Peyer's patch (tissue), 4 donors: ENCODE measurements around the gene IER3. TPM values are rescaled to one million over a fixed set of nuclear protein-coding genes. Genes with fewer than 3 reads are reported as not detected.

ENCODE experiments used
- DNase-seq, 3 donors: peaks; one replicate each; pipeline ENCODE4 v3.0.0-alpha.2; 2017 to 2019
- H3K27ac ChIP-seq, 4 donors: fragments of 200-600 bp; sonication (generic); one replicate each; pipeline ENCODE4 v1.5.1; 2016 to 2019
- H3K27me3 ChIP-seq, 2 donors: fragments of 200-600 bp; sonication (generic); one replicate each; pipeline ENCODE4 v1.5.1; 2019
- H3K36me3 ChIP-seq, 3 donors: fragments of 200-600 bp; sonication (generic); one replicate each; pipeline ENCODE4 v1.5.1; 2016 to 2019
- H3K4me1 ChIP-seq, 4 donors: fragments of 200-600 bp; sonication (generic); one replicate each; pipeline ENCODE4 v1.5.1; 2016 to 2019
- H3K4me3 ChIP-seq, 4 donors: fragments of 200-600 bp; sonication (generic); 1 replicate in 3 of 4; 2 replicates in 1 of 4; pipeline ENCODE4 v1.5.1; 2016 to 2019; ENCODE audit warnings: mild to moderate bottlenecking in 1 of 4
- H3K9me3 ChIP-seq, 4 donors: fragments of 200-600 bp; sonication (generic); one replicate each; pipeline ENCODE4 v1.5.1; 2016 to 2019; ENCODE audit warnings: mild to moderate bottlenecking in 1 of 4
- CTCF ChIP-seq, 6 experiments: fragments of 450-650 bp in 4 of 6; fragments of 200-600 bp in 2 of 6; sonication (generic) in 1 of 6; IDR thresholded peaks; one replicate each; pipeline ENCODE4 v1.5.1; 2017 to 2019; ENCODE audit warnings: antibody characterized with exemption in 6 of 6, mild to moderate bottlenecking in 3 of 6, moderate library complexity in 1 of 6
- POLR2A ChIP-seq, 2 donors: fragments of 450-650 bp; IDR thresholded peaks; one replicate each; pipeline ENCODE4 v1.5.1; 2017; ENCODE audit warnings: antibody characterized with exemption in 2 of 2, mild to moderate bottlenecking in 2 of 2, moderate library complexity in 2 of 2
- small RNA-seq, 2 donors: library from RNA; depleted of rRNA; stranded (forward); fragments of <200 nt; gene quantifications; one replicate each; pipeline ENCODE3, GENCODE V24; 2016
- total RNA-seq, 4 donors: library from RNA; depleted of rRNA; stranded (reverse); fragments of >200 nt; gene quantifications; one replicate each; pipeline ENCODE4 v1.1.0, GENCODE V29; 2016

IER3 gene
- total RNA-seq, 4 donors from 2014 or later = 6.7 to 16.4 (median 13.2) TPM

- H3K27me3 ChIP-seq = no peaks in the 10 kb centered on the region
- no peak for DNase-seq
- H3K4me3 ChIP-seq = no peak overlapping the region
- no peak overlapping the region for H3K27ac ChIP-seq
- H3K36me3 ChIP-seq = no peaks in the 10 kb centered on the region
- no peaks in the 10 kb centered on the region for H3K9me3 ChIP-seq
- no peaks in the 10 kb centered on the region for H3K4me1 ChIP-seq
- no peak for TF ChIP-seq POLR2A (IDR thresholded peaks at IDR 0.05)
Measured at GRCh38 chr6:30703011-30703410, 41.3 kb downstream of the IER3 start.

- DNase-seq = no peak
- Histone ChIP-seq H3K36me3 (no peaks in the 10 kb centered on the region), H3K27ac (no peak overlapping the region), H3K27me3 (no peaks in the 10 kb centered on the region), H3K4me3 (no peak overlapping the region), H3K4me1 (no peaks in the 10 kb centered on the region), H3K9me3 (no peaks in the 10 kb centered on the region)
- TF ChIP-seq POLR2A (IDR thresholded peaks at IDR 0.05) (no peak), CTCF (IDR thresholded peaks at IDR 0.05) (no peak)
Measured at GRCh38 chr6:30700340-30700739, 44.0 kb downstream of the IER3 start.

GRCh38 chr6:30696432-30696831 is 47.9 kb downstream of the IER3 start:
- no peak for DNase-seq
- H3K27me3 ChIP-seq = no peaks in the 10 kb centered on the region
- TF ChIP-seq POLR2A (IDR thresholded peaks at IDR 0.05) = no peak
- TF ChIP-seq CTCF (IDR thresholded peaks at IDR 0.05) = no peak

More at GRCh38 chr6:30696432-30696831, 47.9 kb downstream of the IER3 start:
- Histone ChIP-seq H3K27ac (no peak overlapping the region), H3K4me1 (peaks cover 0 to 1% (median 0%) of the 10 kb centered on the region in 4 donors), H3K4me3 (no peak overlapping the region), H3K36me3 (no peaks in the 10 kb centered on the region), H3K9me3 (no peaks in the 10 kb centered on the region)

Small RNA genes within 50 kb of the gene (small RNA-seq; reads per million reads assigned to genes)
- 0 reads per million in 2 donors for gene RF00019
- 0 reads per million in 2 donors for gene RN7SL353P

Other genes starting within 250 kb of the IER3 start
- 10 to 100 TPM; 26.6 to 40.4 (median 33.8) TPM for gene GNL1, start 188.1 kb downstream of the IER3 start, total RNA-seq
- gene PRR3, start 187.3 kb downstream of the IER3 start, total RNA-seq = 1 to 10 TPM; 1.7 to 9.0 (median 4.8) TPM
- 100 to 1,000 TPM in 1 of 4 donors, 10 to 100 TPM in 3; 38.6 to 328 (median 45.2) TPM for gene ABCF1, start 173.1 kb downstream of the IER3 start, total RNA-seq
- gene PPP1R10, start 127.3 kb downstream of the IER3 start, total RNA-seq = 10 to 100 TPM; 47.6 to 74.0 (median 61.3) TPM
- gene MRPS18B, start 126.7 kb downstream of the IER3 start, total RNA-seq = 10 to 100 TPM; 35.3 to 59.8 (median 42.5) TPM
- 10 to 100 TPM in 2 of 4 donors, 1 to 10 TPM in 2; 8.2 to 25.2 (median 15.1) TPM for gene ATAT1, start 117.7 kb downstream of the IER3 start, total RNA-seq
- gene C6orf136, start 97.4 kb downstream of the IER3 start, total RNA-seq = 100 to 1,000 TPM in 2 of 4 donors, 10 to 100 TPM in 2; 35.5 to 111 (median 83.8) TPM
- gene DHX16, start 71.5 kb downstream of the IER3 start, total RNA-seq = 10 to 100 TPM; 39.6 to 68.1 (median 58.2) TPM
- 10 to 100 TPM in 2 of 4 donors, 1 to 10 TPM in 2; 4.7 to 52.8 (median 9.0) TPM for gene PPP1R18, start 57.9 kb downstream of the IER3 start, total RNA-seq
- gene NRM, start 53.6 kb downstream of the IER3 start, total RNA-seq = 1 to 10 TPM in 2 of 4 donors, not detected in 2; 2.0 to 2.7 TPM
- 10 to 100 TPM in 3 of 4 donors, 1 to 10 TPM in 1; 7.5 to 51.2 (median 19.4) TPM for gene MDC1, start 27.3 kb downstream of the IER3 start, total RNA-seq
- gene TUBB, start 24.2 kb downstream of the IER3 start, total RNA-seq = 100 to 1,000 TPM in 1 of 4 donors, 10 to 100 TPM in 3; 69.9 to 188 (median 95.6) TPM
- 100 to 1,000 TPM in 2 of 4 donors, 10 to 100 TPM in 2; 74.1 to 151 (median 100) TPM for gene FLOT1, start 1.9 kb downstream of the IER3 start, total RNA-seq
- gene DDR1, start 140.0 kb upstream of the IER3 start, total RNA-seq = 100 to 1,000 TPM in 3 of 4 donors, 10 to 100 TPM in 1; 70.1 to 166 (median 143) TPM
- gene GTF2H4, start 163.7 kb upstream of the IER3 start, total RNA-seq = 10 to 100 TPM; 10.7 to 21.3 (median 17.0) TPM
- 10 to 100 TPM; 24.2 to 40.0 (median 31.1) TPM for gene VARS2, start 169.7 kb upstream of the IER3 start, total RNA-seq
- not detected for gene SFTA2, start 187.6 kb upstream of the IER3 start, total RNA-seq
- gene MUCL3, start 196.4 kb upstream of the IER3 start, total RNA-seq = under 1 TPM in 1 of 4 donors, not detected in 3; 0.18 TPM
- not detected for gene MUC21, start 239.2 kb upstream of the IER3 start, total RNA-seq